Keratinocyte (primary cell): ENCODE data around the gene CHMP4B. TPM values are rescaled to one million over a fixed set of nuclear protein-coding genes. Genes with fewer than 3 reads are reported as not detected.
"Not testable (repeated sequence)": the region's sequence is repeated elsewhere in the genome, so short reads cannot be mapped to it uniquely, and the experiment has no call there.

Source experiments
- DNase-seq: peaks from one replicate; pipeline ENCODE4 v3.0.0-alpha.2; 2011; ENCODE audit warnings: low read depth, missing footprints, low spot score
- FAIRE-seq: peaks from 2 replicates; lab custom pipeline; 2011; peaks lifted over from hg19 to GRCh38; lab: Jason Lieb, UNC
- H2AFZ ChIP-seq: 2 replicates; pipeline ENCODE4 v1.6.0; 2012; ENCODE audit warnings: low read length, control low read depth, inconsistent platforms; ENCODE audit not compliant: control insufficient read depth
- H3K27ac ChIP-seq: 2 replicates; pipeline ENCODE4 v1.5.1; 2011; ENCODE audit warnings: low read length; ENCODE audit not compliant: control insufficient read depth, insufficient read depth
- H3K27me3 ChIP-seq: 3 replicates; pipeline ENCODE4 v1.6.0; 2011; ENCODE audit warnings: low read length; ENCODE audit not compliant: control insufficient read depth, insufficient read depth; ENCODE audit errors: extremely low read depth
- H3K36me3 ChIP-seq, 2 experiments: 2 replicates in 1 of 2; 3 replicates in 1 of 2; pipeline ENCODE4 v1.5.1; 2011; ENCODE audit warnings: low read length in 2 of 2, mild to moderate bottlenecking in 1 of 2; ENCODE audit not compliant: control insufficient read depth in 2 of 2, insufficient read depth in 2 of 2; ENCODE audit errors: extremely low read depth in 1 of 2
- H3K4me1 ChIP-seq: 3 replicates; pipeline ENCODE4 v1.5.1; 2011; ENCODE audit warnings: low read length; ENCODE audit not compliant: control insufficient read depth, insufficient read depth; ENCODE audit errors: extremely low read depth
- H3K4me2 ChIP-seq: 3 replicates; pipeline ENCODE4 v1.6.0; 2011; ENCODE audit warnings: low read depth, low read length; ENCODE audit not compliant: control insufficient read depth, insufficient read depth; ENCODE audit errors: extremely low read depth
- H3K4me3 ChIP-seq, 3 experiments: fragments of 200-600 bp in 1 of 3; sonication (generic) in 1 of 3; 2 replicates in 2 of 3; 3 replicates in 1 of 3; pipeline ENCODE4 v1.5.1; 2011 to 2016; ENCODE audit warnings: low read length in 3 of 3, mild to moderate bottlenecking in 3 of 3, control low read depth in 2 of 3, inconsistent platforms in 1 of 3, low read depth in 1 of 3, mixed read lengths in 1 of 3, mixed run types in 1 of 3, moderate library complexity in 1 of 3; ENCODE audit not compliant: control insufficient read depth in 2 of 3, insufficient read depth in 2 of 3; ENCODE audit errors: extremely low read depth in 1 of 3
- H3K79me2 ChIP-seq: 2 replicates; pipeline ENCODE4 v1.6.0; 2012; ENCODE audit warnings: low read length; ENCODE audit not compliant: control insufficient read depth, insufficient read depth
- H3K9ac ChIP-seq: 3 replicates; pipeline ENCODE4 v1.6.0; 2011; ENCODE audit warnings: low read length; ENCODE audit not compliant: control insufficient read depth, insufficient read depth; ENCODE audit errors: extremely low read depth
- H3K9me1 ChIP-seq: 3 replicates; pipeline ENCODE4 v1.6.0; 2011; ENCODE audit warnings: low read length; ENCODE audit not compliant: control insufficient read depth, insufficient read depth; ENCODE audit errors: extremely low read depth
- H3K9me3 ChIP-seq: 2 replicates; pipeline ENCODE4 v1.5.1; 2012; ENCODE audit warnings: low read depth, low read length; ENCODE audit not compliant: control insufficient read depth
- H4K20me1 ChIP-seq: 3 replicates; pipeline ENCODE4 v1.6.0; 2011; ENCODE audit warnings: low read length; ENCODE audit not compliant: control insufficient read depth, insufficient read depth; ENCODE audit errors: extremely low read depth
- CTCF ChIP-seq, 3 experiments: IDR thresholded peaks in 1 of 3; conservative IDR thresholded peaks in 1 of 3; optimal IDR thresholded peaks in 1 of 3; 2 replicates in 2 of 3; 3 replicates in 1 of 3; pipeline versions ENCODE3 to v1.5.1; 2011; ENCODE audit warnings: low read length in 3 of 3, mild to moderate bottlenecking in 3 of 3, moderate library complexity in 2 of 3, control low read depth in 1 of 3, inconsistent platforms in 1 of 3; ENCODE audit not compliant: insufficient read depth in 2 of 3; ENCODE audit errors: extremely low read depth in 1 of 3
- EZH2 ChIP-seq: IDR thresholded peaks from one replicate; pipeline ENCODE4 v1.6.1; 2012; ENCODE audit warnings: inconsistent platforms, mild to moderate bottlenecking, low read length, moderate library complexity
- dilution Hi-C: fragments of 300-500 bp; cut with MboI; formaldehyde crosslinking; loops from one replicate; pipeline ENCODE4 v1.7.0; 2020; ENCODE audit warnings: low sequenced_read_pairs; ENCODE audit not compliant: extremely low pct_ligation_motif_present
- polyA plus RNA-seq, 5 experiments: library from polyadenylated mRNA; depleted of rRNA in 3 of 5; stranded (reverse) in 3 of 5; stranded (forward) in 1 of 5; unstranded in 1 of 5; fragments of >200 nt; gene quantifications; 1 replicate in 1 of 5; 2 replicates in 3 of 5; 3 replicates in 1 of 5; pipeline versions ENCODE4 v1.2.1 to v1.2.3, GENCODE V29; 2011 to 2012; ENCODE audit warnings: missing spikeins in 2 of 5, low read depth in 1 of 5, low replicate concordance in 1 of 5

CHMP4B gene
- polyA plus RNA-seq, 1 donor (not counting 4 experiments of a cell fraction or from before 2014, with no cell fraction given): 72.2 TPM

- Histone ChIP-seq H4K20me1 (no peaks in the 10 kb centered on the region), H3K4me3 (no peak overlapping the region), H3K36me3 (peaks cover 0 to 1% of the 10 kb centered on the region in 2 experiments), H3K27ac (no peak overlapping the region), H3K27me3 (no peaks in the 10 kb centered on the region), H3K4me2 (no peak overlapping the region), H3K9me3 (no peaks in the 10 kb centered on the region), H3K79me2 (no peaks in the 10 kb centered on the region), H3K4me1 (peaks cover 36% of the 10 kb centered on the region), H3K9ac (no peak overlapping the region), H3K9me1 (no peaks in the 10 kb centered on the region), H2AFZ (no peak overlapping the region)
- FAIRE-seq (no peak), DNase-seq (no peak)
- TF ChIP-seq EZH2 (no peak), CTCF (optimal IDR thresholded peaks at IDR 0.05 in 1 of 3, IDR thresholded peaks at IDR 0.05 in 1 of 3, conservative IDR thresholded peaks at IDR 0.05 in 1 of 3; ENCODE audit: extremely low read depth in 1 of 3, insufficient read depth in 2 of 3, low read length in 3 of 3) (no peak)
- dilution Hi-C loops: no loop called here
These were observed 19.6 kb upstream of the CHMP4B start for GRCh38 chr20:33791540-33791939.

DNA sequence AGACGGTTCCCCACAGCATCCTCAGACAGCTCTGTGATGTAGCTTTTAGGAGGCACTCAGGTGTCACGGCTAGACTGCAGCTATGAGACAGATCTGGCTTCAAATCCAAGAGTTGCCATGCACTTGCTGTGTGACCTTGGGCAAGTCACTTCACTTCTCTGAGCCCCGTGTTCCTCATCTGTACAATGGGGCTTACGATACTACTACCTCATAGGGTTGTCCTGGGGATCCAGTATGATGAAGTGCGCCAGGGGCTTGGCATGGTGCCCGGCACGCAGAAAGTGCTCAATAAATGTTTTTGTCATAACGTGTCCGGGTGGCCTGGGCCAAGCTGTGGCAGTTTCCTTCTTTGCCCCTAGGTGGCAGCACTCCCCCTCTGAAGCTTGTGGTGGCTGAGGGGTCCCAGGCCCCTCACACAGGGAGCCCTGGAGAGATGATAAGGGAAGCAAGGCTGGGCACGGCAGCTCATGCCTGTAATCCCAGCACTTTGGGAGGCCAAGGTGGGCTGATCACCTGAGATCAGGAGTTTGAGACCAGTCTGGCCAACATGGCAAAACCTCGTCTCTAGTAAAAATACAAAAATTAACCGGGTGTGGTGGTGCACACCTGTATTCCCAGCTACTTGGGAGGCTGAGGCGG, 19.1 kb upstream of the CHMP4B start:
- Histone ChIP-seq H3K27me3 (no peaks in the 10 kb centered on the region), H3K4me1 (peaks cover 40% of the 10 kb centered on the region), H3K36me3 (peaks cover 0 to 1% of the 10 kb centered on the region in 2 experiments), H4K20me1 (no peaks in the 10 kb centered on the region), H3K4me3 (no peak overlapping the region), H3K9me3 (no peaks in the 10 kb centered on the region), H3K79me2 (no peaks in the 10 kb centered on the region), H2AFZ (no peak overlapping the region), H3K9ac (no peak overlapping the region), H3K27ac (no peak overlapping the region), H3K9me1 (no peaks in the 10 kb centered on the region), H3K4me2 (no peak overlapping the region)
- TF ChIP-seq EZH2 (no peak), CTCF (optimal IDR thresholded peaks at IDR 0.05 in 1 of 3, IDR thresholded peaks at IDR 0.05 in 1 of 3, conservative IDR thresholded peaks at IDR 0.05 in 1 of 3; ENCODE audit: extremely low read depth in 1 of 3, insufficient read depth in 2 of 3, low read length in 3 of 3) (peak; percentile 63 to 75 (median 64))
- FAIRE-seq: no peak
- dilution Hi-C loops: no loop called here
- DNase-seq: no peak

DNA sequence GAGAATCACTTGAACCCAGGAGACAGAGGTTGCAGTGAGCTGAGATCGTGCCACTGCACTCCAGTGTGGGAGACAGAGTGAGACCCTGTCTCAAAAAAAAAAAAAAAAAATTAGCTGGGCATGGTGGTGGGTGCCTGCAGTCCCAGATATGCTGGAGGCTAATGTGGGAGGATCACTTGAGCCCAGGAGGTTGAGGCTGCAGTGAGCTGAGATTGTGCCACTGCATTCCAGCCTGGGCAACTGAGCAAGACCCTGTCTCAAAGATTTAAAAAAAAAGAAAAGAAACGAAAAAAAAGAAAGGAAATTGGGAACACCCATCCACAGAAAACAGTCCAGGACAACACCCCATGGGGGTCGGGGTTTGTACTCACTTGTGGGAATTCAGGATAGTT, 18.6 kb upstream of the CHMP4B start:
- dilution Hi-C loops, H2AFZ ChIP-seq, H3K4me3 ChIP-seq, H3K9me1 ChIP-seq, FAIRE-seq, H4K20me1 ChIP-seq, DNase-seq, H3K79me2 ChIP-seq, H3K27me3 ChIP-seq, H3K9me3 ChIP-seq, H3K27ac ChIP-seq, H3K9ac ChIP-seq, H3K36me3 ChIP-seq, H3K4me2 ChIP-seq: not testable (repeated sequence)
- H3K4me1 ChIP-seq: peaks cover 40% of the 10 kb centered on the region
